ENCODE results near the gene CDK8. TPM values are rescaled to one million over a fixed set of nuclear protein-coding genes. Genes with fewer than 3 reads are reported as not detected.

The CDK8 gene
- total RNA-seq, 1 donor from 2014 or later, result 18.2 TPM

DNA sequence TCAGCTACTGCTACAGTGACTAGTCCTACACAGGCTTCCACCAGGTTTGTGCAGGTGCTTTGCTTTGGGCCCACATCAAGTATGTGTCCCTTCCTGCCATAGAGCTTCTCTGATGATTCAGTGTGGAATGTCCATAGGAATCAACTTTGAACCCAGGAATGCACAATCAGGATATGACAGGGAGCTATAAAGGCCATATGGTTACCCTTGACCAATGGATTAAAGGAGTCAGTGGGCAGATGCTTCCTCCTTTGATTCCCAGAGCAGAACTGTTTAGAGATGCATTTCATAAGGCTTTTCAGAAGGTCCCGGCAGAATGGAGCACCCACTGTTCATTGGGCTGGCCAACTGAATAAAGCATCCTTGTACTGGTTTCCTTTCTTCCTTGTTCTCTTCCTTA is 158.3 kb downstream of the CDK8 start:
- Mint-ChIP-seq H3K36me3 (ENCODE audit: low read depth) (peaks cover 9% of the 10 kb centered on the region), H3K27me3 (ENCODE audit: low read depth) (no peaks in the 10 kb centered on the region), H3K4me1 (ENCODE audit: low read depth) (no peaks in the 10 kb centered on the region), H3K9me3 (ENCODE audit: low read depth) (peaks cover 20% of the 10 kb centered on the region), H3K27ac (ENCODE audit: unreplicated experiment) (no peak overlapping the region), H3K4me3 (ENCODE audit: unreplicated experiment) (no peak overlapping the region)
- no peak for DNase-seq (ENCODE audit: low spot score)
- TF ChIP-seq CTCF (IDR thresholded peaks at IDR 0.05), result no peak

GRCh38 chr13:26412936-26413716 is 159.2 kb downstream of the CDK8 start:
- H3K36me3 Mint-ChIP-seq (ENCODE audit: low read depth), result peaks cover 9% of the 10 kb centered on the region
- H3K4me3 Mint-ChIP-seq (ENCODE audit: unreplicated experiment), result no peak overlapping the region
- H3K27ac Mint-ChIP-seq (ENCODE audit: unreplicated experiment), result no peak overlapping the region
- no peaks in the 10 kb centered on the region for H3K4me1 Mint-ChIP-seq (ENCODE audit: low read depth)
- no peaks in the 10 kb centered on the region for H3K27me3 Mint-ChIP-seq (ENCODE audit: low read depth)
- no peak for TF ChIP-seq CTCF (IDR thresholded peaks at IDR 0.05)
- no peak for DNase-seq (ENCODE audit: low spot score)
- peaks cover 20% of the 10 kb centered on the region for H3K9me3 Mint-ChIP-seq (ENCODE audit: low read depth)

DNA sequence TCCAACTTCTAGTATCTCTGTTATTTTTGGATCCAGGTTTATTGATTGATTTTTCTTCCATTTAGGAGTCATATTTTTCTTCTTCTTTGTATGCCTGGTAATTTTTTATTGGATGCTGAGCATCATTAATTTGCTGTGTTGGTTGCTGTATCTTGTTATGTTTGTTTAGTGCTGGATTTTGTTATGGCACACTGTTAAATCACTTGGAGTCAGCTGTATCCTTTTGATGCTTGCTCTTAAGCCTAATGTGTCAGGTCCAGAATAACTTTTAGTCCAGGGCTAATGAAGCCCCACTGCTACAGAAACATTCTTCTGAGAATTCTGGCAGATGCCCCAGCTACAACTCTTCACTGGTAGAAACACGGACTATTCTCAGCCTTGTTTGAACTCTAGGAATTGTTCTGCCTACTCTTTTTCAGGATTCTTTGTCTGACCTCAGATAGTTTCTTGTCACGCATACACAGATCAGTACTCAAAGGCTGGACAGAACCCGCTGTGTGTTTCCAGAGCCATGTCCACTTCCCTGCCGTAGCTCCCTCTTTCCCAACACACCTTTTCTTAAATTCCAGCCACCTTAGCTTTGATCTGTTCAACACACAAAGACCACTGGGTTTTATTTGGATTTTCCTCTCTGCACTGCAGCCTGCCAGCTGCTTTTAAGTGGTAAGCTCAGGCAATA is 166.5 kb downstream of the CDK8 start:
- Mint-ChIP-seq H3K27ac (ENCODE audit: unreplicated experiment) (no peak overlapping the region), H3K36me3 (ENCODE audit: low read depth) (no peaks in the 10 kb centered on the region), H3K4me3 (ENCODE audit: unreplicated experiment) (no peak overlapping the region), H3K4me1 (ENCODE audit: low read depth) (peaks cover 22% of the 10 kb centered on the region), H3K27me3 (ENCODE audit: low read depth) (no peaks in the 10 kb centered on the region), H3K9me3 (ENCODE audit: low read depth) (no peaks in the 10 kb centered on the region)
- DNase-seq (ENCODE audit: low spot score), result no peak
- TF ChIP-seq CTCF (IDR thresholded peaks at IDR 0.05), result no peak

- Mint-ChIP-seq H3K27me3 (ENCODE audit: low read depth) (no peaks in the 10 kb centered on the region), H3K4me3 (ENCODE audit: unreplicated experiment) (no peak overlapping the region), H3K9me3 (ENCODE audit: low read depth) (no peaks in the 10 kb centered on the region), H3K4me1 (ENCODE audit: low read depth) (peaks cover 30% of the 10 kb centered on the region), H3K36me3 (ENCODE audit: low read depth) (no peaks in the 10 kb centered on the region), H3K27ac (ENCODE audit: unreplicated experiment) (no peak overlapping the region)
- TF ChIP-seq CTCF (IDR thresholded peaks at IDR 0.05), result no peak
- no peak for DNase-seq (ENCODE audit: low spot score)
Observed at GRCh38 chr13:26422036-26422435, 168.1 kb downstream of the CDK8 start.

DNA sequence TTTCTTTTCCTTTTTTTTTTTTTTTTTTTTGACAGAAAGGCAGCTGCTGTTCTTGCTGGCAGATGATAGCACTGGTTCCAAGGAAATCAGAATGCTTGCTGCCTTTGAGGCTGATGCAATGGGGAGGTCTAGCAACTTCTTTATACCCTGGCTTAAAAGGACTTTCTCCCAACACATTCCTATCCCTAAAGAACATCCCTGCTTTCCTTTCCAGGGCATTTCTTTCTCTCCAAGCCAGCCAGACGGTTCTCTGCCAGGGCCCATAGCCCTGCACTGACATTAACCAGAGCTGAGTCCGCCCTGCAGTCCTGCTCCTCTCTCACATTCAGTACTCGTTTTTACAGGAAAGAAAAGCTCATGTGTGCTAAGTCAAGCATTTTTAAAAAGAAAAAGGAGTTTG is 169.7 kb downstream of the CDK8 start:
- H3K9me3 Mint-ChIP-seq (ENCODE audit: low read depth), result no peaks in the 10 kb centered on the region
- no peak overlapping the region for H3K4me3 Mint-ChIP-seq (ENCODE audit: unreplicated experiment)
- DNase-seq (ENCODE audit: low spot score), result no peak
- H3K4me1 Mint-ChIP-seq (ENCODE audit: low read depth), result peaks cover 30% of the 10 kb centered on the region
- no peak for TF ChIP-seq CTCF (IDR thresholded peaks at IDR 0.05)
- peak overlapping the region; percentile 98 for H3K27ac Mint-ChIP-seq (ENCODE audit: unreplicated experiment)
- H3K36me3 Mint-ChIP-seq (ENCODE audit: low read depth), result no peaks in the 10 kb centered on the region
- no peaks in the 10 kb centered on the region for H3K27me3 Mint-ChIP-seq (ENCODE audit: low read depth)
